ENCODE results near the gene MBD3L1. TPM values are rescaled to one million over a fixed set of nuclear protein-coding genes. Genes with fewer than 3 reads are reported as not detected.

Gene MBD3L1
- total RNA-seq, 2 experiments from 2014 or later = not detected

GRCh38 chr19:8877854-8878705 lies 45.9 kb downstream of the MBD3L1 start:
- Histone ChIP-seq H3K27ac (ENCODE audit: low read depth, low read length, poor library complexity, severe bottlenecking) (no peak overlapping the region), H2AFZ (ENCODE audit: low read length) (no peak overlapping the region), H3K9me3 (ENCODE audit: low read length) (no peaks in the 10 kb centered on the region), H3K79me2 (ENCODE audit: insufficient read depth, low read depth, low read length) (no peaks in the 10 kb centered on the region), H4K20me1 (ENCODE audit: insufficient read depth, low read length) (no peaks in the 10 kb centered on the region), H3K4me3 (ENCODE audit: low read depth, low read length, poor library complexity, severe bottlenecking) (no peak overlapping the region), H3K4me2 (ENCODE audit: low read length) (no peak overlapping the region), H3K4me1 (ENCODE audit: insufficient read depth, low read length, poor library complexity, severe bottlenecking) (no peaks in the 10 kb centered on the region), H3K9me2 (ENCODE audit: insufficient read depth, low read length) (no peaks in the 10 kb centered on the region; the same call in 1 of the 2 replicates), H3K36me3 (ENCODE audit: insufficient read depth, low read length) (no peaks in the 10 kb centered on the region)
- CTCF ChIA-PET (ENCODE audit: unreplicated experiment) = no interaction called here
- no TSS peak for BruUV-seq (replicated peaks)
- POLR2A ChIA-PET = no interaction called here
- DNase-seq (ENCODE audit: low spot score) = peak; percentile 25
- intact Hi-C loops (cut with micrococcal nuclease; ENCODE audit: unreplicated experiment) = no loop called here
- TF ChIP-seq, protein P1, sequence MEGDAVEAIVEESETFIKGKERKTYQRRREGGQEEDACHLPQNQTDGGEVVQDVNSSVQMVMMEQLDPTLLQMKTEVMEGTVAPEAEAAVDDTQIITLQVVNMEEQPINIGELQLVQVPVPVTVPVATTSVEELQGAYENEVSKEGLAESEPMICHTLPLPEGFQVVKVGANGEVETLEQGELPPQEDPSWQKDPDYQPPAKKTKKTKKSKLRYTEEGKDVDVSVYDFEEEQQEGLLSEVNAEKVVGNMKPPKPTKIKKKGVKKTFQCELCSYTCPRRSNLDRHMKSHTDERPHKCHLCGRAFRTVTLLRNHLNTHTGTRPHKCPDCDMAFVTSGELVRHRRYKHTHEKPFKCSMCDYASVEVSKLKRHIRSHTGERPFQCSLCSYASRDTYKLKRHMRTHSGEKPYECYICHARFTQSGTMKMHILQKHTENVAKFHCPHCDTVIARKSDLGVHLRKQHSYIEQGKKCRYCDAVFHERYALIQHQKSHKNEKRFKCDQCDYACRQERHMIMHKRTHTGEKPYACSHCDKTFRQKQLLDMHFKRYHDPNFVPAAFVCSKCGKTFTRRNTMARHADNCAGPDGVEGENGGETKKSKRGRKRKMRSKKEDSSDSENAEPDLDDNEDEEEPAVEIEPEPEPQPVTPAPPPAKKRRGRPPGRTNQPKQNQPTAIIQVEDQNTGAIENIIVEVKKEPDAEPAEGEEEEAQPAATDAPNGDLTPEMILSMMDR (conservative IDR thresholded peaks at IDR 0.05; ENCODE audit: low read length) = no peak

GRCh38 chr19:8880868-8881488 lies 48.8 kb downstream of the MBD3L1 start:
- BruUV-seq (replicated peaks) = no TSS peak
- POLR2A ChIA-PET = no interaction called here
- TF ChIP-seq, protein P1 (conservative IDR thresholded peaks at IDR 0.05; ENCODE audit: low read length) = no peak
- no peak for TF ChIP-seq EZH2phosphoT487 (IDR thresholded peaks at IDR 0.05; ENCODE audit: borderline replicate concordance, low read depth, low read length)
- Histone ChIP-seq H3K27ac (ENCODE audit: low read depth, low read length, poor library complexity, severe bottlenecking) (no peak overlapping the region), H3K4me2 (ENCODE audit: low read length) (no peak overlapping the region), H2AFZ (ENCODE audit: low read length) (no peak overlapping the region), H3K9me2 (ENCODE audit: insufficient read depth, low read length) (no peaks in the 10 kb centered on the region), H3K4me1 (ENCODE audit: insufficient read depth, low read length, poor library complexity, severe bottlenecking) (no peaks in the 10 kb centered on the region), H3K9me3 (ENCODE audit: low read length) (no peaks in the 10 kb centered on the region), H3K79me2 (ENCODE audit: insufficient read depth, low read depth, low read length) (no peaks in the 10 kb centered on the region), H3K36me3 (ENCODE audit: insufficient read depth, low read length) (no peaks in the 10 kb centered on the region), H3K4me3 (ENCODE audit: low read depth, low read length, poor library complexity, severe bottlenecking) (no peak overlapping the region), H4K20me1 (ENCODE audit: insufficient read depth, low read length) (no peaks in the 10 kb centered on the region)
- intact Hi-C loops (cut with micrococcal nuclease; ENCODE audit: unreplicated experiment) = no loop called here
- CTCF ChIA-PET (ENCODE audit: unreplicated experiment) = no interaction called here
- DNase-seq (ENCODE audit: low spot score) = no peak

DNA sequence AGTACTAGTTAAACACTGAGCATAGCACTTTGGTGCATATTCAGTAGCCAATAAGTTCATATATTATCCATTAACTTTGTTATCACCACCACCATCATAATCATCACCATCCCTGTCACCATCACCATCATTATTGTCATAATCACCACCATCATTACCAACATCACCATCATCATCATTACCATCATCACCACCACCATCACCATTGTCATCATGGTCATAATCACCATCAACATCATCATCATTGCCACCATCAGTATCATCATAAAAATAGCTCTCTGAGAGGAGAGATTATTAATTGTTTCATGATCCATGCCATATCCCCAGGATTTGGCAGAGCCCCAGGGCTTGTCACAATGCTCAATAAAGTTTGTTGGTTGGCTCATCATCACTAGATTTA lies 49.3 kb downstream of the MBD3L1 start:
- H2AFZ ChIP-seq (ENCODE audit: low read length) = no peak overlapping the region
- ChIA-PET POLR2A (no interaction called here), CTCF (ENCODE audit: unreplicated experiment) (no interaction called here)
- no peaks in the 10 kb centered on the region for H3K79me2 ChIP-seq (ENCODE audit: insufficient read depth, low read depth, low read length)
- H3K4me2 ChIP-seq (ENCODE audit: low read length) = no peak overlapping the region
- intact Hi-C loops (cut with micrococcal nuclease; ENCODE audit: unreplicated experiment) = no loop called here
- BruUV-seq (replicated peaks) = no TSS peak
- no peak for DNase-seq (ENCODE audit: low spot score)
- H3K27ac ChIP-seq (ENCODE audit: low read depth, low read length, poor library complexity, severe bottlenecking) = no peak overlapping the region
- no peaks in the 10 kb centered on the region for H3K36me3 ChIP-seq (ENCODE audit: insufficient read depth, low read length)
- no peak for TF ChIP-seq EZH2phosphoT487 (IDR thresholded peaks at IDR 0.05; ENCODE audit: borderline replicate concordance, low read depth, low read length)
- TF ChIP-seq, protein P1 (conservative IDR thresholded peaks at IDR 0.05; ENCODE audit: low read length) = no peak
- no peaks in the 10 kb centered on the region for H3K9me2 ChIP-seq (ENCODE audit: insufficient read depth, low read length)
- no peaks in the 10 kb centered on the region for H4K20me1 ChIP-seq (ENCODE audit: insufficient read depth, low read length)
- no peaks in the 10 kb centered on the region for H3K4me1 ChIP-seq (ENCODE audit: insufficient read depth, low read length, poor library complexity, severe bottlenecking)
- H3K9me3 ChIP-seq (ENCODE audit: low read length) = no peaks in the 10 kb centered on the region
- no peak overlapping the region for H3K4me3 ChIP-seq (ENCODE audit: low read depth, low read length, poor library complexity, severe bottlenecking)
